MM.1S (cell line): ENCODE measurements around the gene ARHGAP27.
"Not testable (repeated sequence)": the region's sequence is repeated elsewhere in the genome, so short reads cannot be mapped to it uniquely, and the experiment has no call there.

Source experiments
- CTCF ChIP-seq: fragments of 300-600 bp; sonication (generic); IDR thresholded peaks from 2 replicates; pipeline ENCODE4 v1.5.1; 2016; ENCODE audit warnings: antibody characterized with exemption, low read length, mixed read lengths
- EZH2 ChIP-seq: fragments of 300-600 bp; sonication (generic); optimal IDR thresholded peaks from 2 replicates; pipeline ENCODE3; 2017; ENCODE audit warnings: low read depth, mild to moderate bottlenecking, antibody characterized with exemption, low read length, mixed read lengths
- EZH2phosphoT487 ChIP-seq: fragments of 300-600 bp; sonication (generic); IDR thresholded peaks from 2 replicates; pipeline ENCODE4 v1.6.1; 2018; ENCODE audit warnings: antibody characterized with exemption, low read length

GRCh38 chr17:45447650-45448049 lies 15.0 kb upstream of the ARHGAP27 start:
- not testable (repeated sequence) for TF ChIP-seq CTCF, EZH2phosphoT487, EZH2
